Esophagus squamous epithelium (tissue), 5 donors: Measurements from ENCODE around the gene CBX4. TPM values are rescaled to one million over a fixed set of nuclear protein-coding genes. Genes with fewer than 3 reads are reported as not detected.
A peak's percentile ranks its signal among the peaks of the same experiment; 100 is the strongest.

Experiments used
- DNase-seq: peaks from one replicate; lab custom pipeline; 2025; lab: John Stamatoyannopoulos, UW
- H3K27ac ChIP-seq, 4 donors: fragments of 200-600 bp; sonication (generic); one replicate each; pipeline ENCODE4 v1.5.1; 2016 to 2019; ENCODE audit warnings: mild to moderate bottlenecking in 1 of 4
- H3K27me3 ChIP-seq, 4 donors: fragments of 200-600 bp; sonication (generic); 1 replicate in 3 of 4; 2 replicates in 1 of 4; pipeline versions ENCODE4 v1.5.1 to v1.6.0; 2017 to 2021; ENCODE audit warnings: antibody characterized with exemption in 1 of 4
- H3K36me3 ChIP-seq, 3 donors: fragments of 200-600 bp; sonication (generic); one replicate each; pipeline ENCODE4 v1.5.1; 2016 to 2019
- H3K4me1 ChIP-seq, 3 donors: fragments of 200-600 bp; sonication (generic); one replicate each; pipeline ENCODE4 v1.5.1; 2017 to 2019
- H3K4me3 ChIP-seq, 4 donors: fragments of 200-600 bp; sonication (generic); 1 replicate in 3 of 4; 2 replicates in 1 of 4; pipeline ENCODE4 v1.5.1; 2016 to 2019; ENCODE audit warnings: mild to moderate bottlenecking in 2 of 4, moderate library complexity in 1 of 4
- H3K9me3 ChIP-seq, 3 donors: fragments of 200-600 bp; sonication (generic); one replicate each; pipeline ENCODE4 v1.5.1; 2016 to 2019
- CTCF ChIP-seq, 6 experiments: fragments of 450-650 bp in 4 of 6; fragments of 200-600 bp in 2 of 6; sonication (generic) in 2 of 6; IDR thresholded peaks; one replicate each; pipeline ENCODE4 v1.5.1; 2016 to 2019; ENCODE audit warnings: antibody characterized with exemption in 6 of 6, mild to moderate bottlenecking in 4 of 6, moderate library complexity in 4 of 6
- POLR2A ChIP-seq, 4 donors: fragments of 450-650 bp; IDR thresholded peaks; one replicate each; pipeline ENCODE4 v1.6.1; 2017; ENCODE audit warnings: antibody characterized with exemption in 4 of 4, mild to moderate bottlenecking in 4 of 4, moderate library complexity in 3 of 4
- WGBS, 2 donors: methylation state at CpG; one replicate each; pipeline ENCODE4 v1.1.5; 2018; 5-methylcytosine and 5-hydroxymethylcytosine counted together
- intact Hi-C: fragments of 100-400 bp; cut with DNase I; formaldehyde crosslinking; loops from one replicate; pipeline ENCODE4 v1.15.0; 2022
- total RNA-seq, 4 donors: library from RNA; depleted of rRNA; stranded (reverse); fragments of >200 nt; gene quantifications; one replicate each; pipeline ENCODE4 v1.1.0, GENCODE V29; 2016
- donor health status: DM: yes; HTN: yes; CAD: no.

CBX4 gene
- total RNA-seq, 4 donors from 2014 or later = 9.0 to 26.3 (median 17.1) TPM

GRCh38 chr17:79792984-79793923, 46.0 kb downstream of the CBX4 start:
- Histone ChIP-seq H3K4me3 (peak overlapping the region; percentile 8 to 59 (median 30)), H3K4me1 (peaks cover 36 to 78% (median 41%) of the 10 kb centered on the region in 3 donors), H3K27ac (peak overlapping the region in 3 of 4 donors; percentile 32 to 85 (median 66)), H3K36me3 (peaks cover 0 to 13% (median 0%) of the 10 kb centered on the region in 3 donors), H3K27me3 (peaks cover 25 to 85% (median 47%) of the 10 kb centered on the region in 4 donors), H3K9me3 (no peaks in the 10 kb centered on the region)
- 46 to 51% methylated on average over 23 to 32 of the region's 63 CpGs for WGBS, 2 donors
- DNase-seq = no peak
- TF ChIP-seq POLR2A (IDR thresholded peaks at IDR 0.05) (no peak), CTCF (IDR thresholded peaks at IDR 0.05) (no peak)
- intact Hi-C loops = no loop called here

GRCh38 chr17:79792341-79792871, 46.8 kb downstream of the CBX4 start:
- no peak overlapping the region for H3K27ac ChIP-seq
- H3K9me3 ChIP-seq = no peaks in the 10 kb centered on the region
- peaks cover 0 to 13% (median 0%) of the 10 kb centered on the region in 3 donors for H3K36me3 ChIP-seq
- peaks cover 25 to 85% (median 41%) of the 10 kb centered on the region in 4 donors for H3K27me3 ChIP-seq
- peaks cover 28 to 69% (median 35%) of the 10 kb centered on the region in 3 donors for H3K4me1 ChIP-seq
- intact Hi-C loops = no loop called here
- no peak for DNase-seq
- TF ChIP-seq POLR2A (IDR thresholded peaks at IDR 0.05) (no peak), CTCF (IDR thresholded peaks at IDR 0.05) (no peak)
- H3K4me3 ChIP-seq = peak overlapping the region in 3 of 4 donors; percentile 22 to 59 (median 39)
- 10 to 15% methylated on average over 22 of the region's 22 CpGs for WGBS, 2 donors

GRCh38 chr17:79791735-79792161, 47.5 kb downstream of the CBX4 start:
- Histone ChIP-seq H3K27me3 (peaks cover 25 to 90% (median 41%) of the 10 kb centered on the region in 4 donors), H3K36me3 (peaks cover 0 to 13% (median 0%) of the 10 kb centered on the region in 3 donors), H3K9me3 (no peaks in the 10 kb centered on the region), H3K4me1 (peaks cover 28 to 68% (median 35%) of the 10 kb centered on the region in 3 donors), H3K4me3 (no peak overlapping the region), H3K27ac (no peak overlapping the region)
- intact Hi-C loops = no loop called here
- TF ChIP-seq CTCF (IDR thresholded peaks at IDR 0.05) (no peak), POLR2A (IDR thresholded peaks at IDR 0.05) (no peak)
- 1 to 3% methylated on average over 5 to 6 of the region's 26 CpGs for WGBS, 2 donors
- no peak for DNase-seq

- 0 to 7% methylated on average over 3 to 6 of the region's 68 CpGs for WGBS, 2 donors
- H3K27me3 ChIP-seq = peaks cover 25 to 97% (median 41%) of the 10 kb centered on the region in 4 donors
- intact Hi-C loops = no loop called here
Observed at GRCh38 chr17:79790805-79791734, 48.2 kb downstream of the CBX4 start.

More at GRCh38 chr17:79790805-79791734, 48.2 kb downstream of the CBX4 start:
- no peak for DNase-seq
- Histone ChIP-seq H3K27ac (no peak overlapping the region), H3K4me3 (no peak overlapping the region), H3K9me3 (no peaks in the 10 kb centered on the region), H3K4me1 (peaks cover 23 to 62% (median 31%) of the 10 kb centered on the region in 3 donors), H3K36me3 (peaks cover 0 to 13% (median 0%) of the 10 kb centered on the region in 3 donors)
- TF ChIP-seq POLR2A (IDR thresholded peaks at IDR 0.05) = no peak
- no peak for TF ChIP-seq CTCF (IDR thresholded peaks at IDR 0.05)
